OCI-LY7 (cell line): Measurements from ENCODE around the gene MYL2.

ENCODE experiments used
- CTCF ChIP-seq: fragments of 200-600 bp; sonication (generic); conservative IDR thresholded peaks from 2 replicates; pipeline ENCODE4 v1.5.1; 2014; ENCODE audit warnings: mild to moderate bottlenecking, antibody characterized with exemption, low read length, moderate library complexity, mixed read lengths
- EZH2phosphoT487 ChIP-seq: fragments of 200-600 bp; sonication (generic); IDR thresholded peaks from 2 replicates; pipeline ENCODE4 v1.6.1; 2018; ENCODE audit warnings: low read depth, borderline replicate concordance, mild to moderate bottlenecking, mixed run types, antibody characterized with exemption, low read length, moderate library complexity, mixed read lengths

GRCh38 chr12:110943373-110943772, 23.0 kb upstream of the MYL2 start:
- no peak for TF ChIP-seq CTCF
- TF ChIP-seq EZH2phosphoT487, result no peak
